Measurements from ENCODE around the gene HRH2.

DNA sequence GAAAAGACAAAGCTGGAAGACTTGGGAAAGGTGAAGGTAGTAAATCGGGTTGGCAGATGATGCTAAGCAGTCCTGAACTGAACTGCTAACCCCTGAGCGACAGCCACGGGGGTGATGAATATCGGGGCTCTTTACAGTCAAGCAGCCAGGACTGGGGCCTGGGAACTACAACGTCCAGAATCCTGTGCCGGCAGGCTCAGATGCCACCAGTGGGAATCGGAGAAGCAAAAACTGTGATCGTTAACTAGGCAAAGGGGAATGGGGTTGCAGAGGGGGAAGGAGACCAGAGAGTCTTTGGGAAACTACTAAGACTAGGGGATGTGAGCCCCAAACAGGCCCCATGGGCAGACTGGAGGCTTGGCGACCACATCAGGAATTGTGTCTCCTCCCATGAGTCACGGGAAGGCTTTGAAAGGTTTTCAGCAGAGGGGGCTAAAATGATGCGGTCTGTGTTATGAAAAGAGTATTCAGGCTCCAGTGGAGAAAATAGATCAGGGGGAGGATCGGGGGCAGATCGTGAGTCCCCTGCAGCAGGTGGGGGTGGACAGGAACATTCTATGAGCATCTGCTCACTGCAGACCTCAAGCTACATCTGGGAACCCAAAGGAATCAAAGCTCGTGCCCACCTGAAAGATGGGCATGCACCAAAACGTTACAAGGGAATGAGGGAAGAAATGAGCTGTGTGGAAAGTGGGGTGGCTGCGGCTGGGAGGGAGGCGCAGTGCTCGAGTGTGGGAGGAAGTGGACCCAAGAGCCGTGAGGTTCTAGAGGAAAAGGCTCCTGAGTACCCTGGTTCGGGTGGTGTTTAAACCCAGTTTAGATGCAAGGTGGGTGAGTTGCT, 53.8 kb downstream of the HRH2 start:
- no peak for TF ChIP-seq EZH2phosphoT487 (IDR thresholded peaks at IDR 0.05; ENCODE audit: insufficient read depth, low read depth)
- TF ChIP-seq EZH2 (IDR thresholded peaks at IDR 0.05; ENCODE audit: insufficient read depth, poor library complexity, severe bottlenecking): no peak
